ENCODE measurements around the gene ECI1.
"Not testable (repeated sequence)": the region's sequence is repeated elsewhere in the genome, so short reads cannot be mapped to it uniquely, and the experiment has no call there.

ECI1 gene

GRCh38 chr16:2256531-2257140, 5.2 kb upstream of the ECI1 start:
- H3K4me3 ChIP-seq (ENCODE audit: low read depth, low read length): no peak overlapping the region

- no peak overlapping the region for H3K4me3 ChIP-seq (ENCODE audit: low read depth, low read length)
Measured at GRCh38 chr16:2253293-2253692, 1.9 kb upstream of the ECI1 start.

GRCh38 chr16:2252806-2253148, 1.4 kb upstream of the ECI1 start:
- H3K4me3 ChIP-seq (ENCODE audit: low read depth, low read length): no peak overlapping the region

GRCh38 chr16:2250652-2251295, 613 bp downstream of the ECI1 start:
- peak overlapping the region; percentile 71 for H3K4me3 ChIP-seq (ENCODE audit: low read depth, low read length)

- no peak overlapping the region for H3K4me3 ChIP-seq (ENCODE audit: low read depth, low read length)
Measured at GRCh38 chr16:2246301-2246885, 5.0 kb downstream of the ECI1 start.

GRCh38 chr16:2244926-2245795, 6.2 kb downstream of the ECI1 start:
- H3K4me3 ChIP-seq (ENCODE audit: low read depth, low read length): no peak overlapping the region

- no peak overlapping the region for H3K4me3 ChIP-seq (ENCODE audit: low read depth, low read length)
Measured at GRCh38 chr16:2244301-2244700, 7.1 kb downstream of the ECI1 start.

- no peak overlapping the region for H3K4me3 ChIP-seq (ENCODE audit: low read depth, low read length)
Measured at GRCh38 chr16:2243781-2244180, 7.6 kb downstream of the ECI1 start.

- H3K4me3 ChIP-seq (ENCODE audit: low read depth, low read length): no peak overlapping the region
Measured at GRCh38 chr16:2243031-2243528, 8.3 kb downstream of the ECI1 start.

- H3K4me3 ChIP-seq (ENCODE audit: low read depth, low read length): no peak overlapping the region
Measured at GRCh38 chr16:2242598-2242997, 8.8 kb downstream of the ECI1 start.

GRCh38 chr16:2240331-2240730, 11.1 kb downstream of the ECI1 start:
- H3K4me3 ChIP-seq (ENCODE audit: low read depth, low read length): not testable (repeated sequence)

- H3K4me3 ChIP-seq (ENCODE audit: low read depth, low read length): no peak overlapping the region
Measured at GRCh38 chr16:2238838-2239675, 12.3 kb downstream of the ECI1 start.

GRCh38 chr16:2238150-2238837, 13.1 kb downstream of the ECI1 start:
- no peak overlapping the region for H3K4me3 ChIP-seq (ENCODE audit: low read depth, low read length)

GRCh38 chr16:2237493-2238149, 13.8 kb downstream of the ECI1 start:
- no peak overlapping the region for H3K4me3 ChIP-seq (ENCODE audit: low read depth, low read length)

- peak overlapping the region; percentile 13 for H3K4me3 ChIP-seq (ENCODE audit: low read depth, low read length)
Measured at GRCh38 chr16:2237102-2237482, 14.3 kb downstream of the ECI1 start.

GRCh38 chr16:2236337-2237101, 14.9 kb downstream of the ECI1 start, which contains the start of gene DNASE1L2:
DNASE1L2 (plus strand) TSS chr16:2236444; CDS start chr16:2236817, 373 bp downstream.
- peak within 1 kb of the TSS; percentile 13 for H3K4me3 ChIP-seq (ENCODE audit: low read depth, low read length)

GRCh38 chr16:2235695-2236336, 15.6 kb downstream of the ECI1 start:
- no peak overlapping the region for H3K4me3 ChIP-seq (ENCODE audit: low read depth, low read length)

GRCh38 chr16:2235234-2235651, 16.1 kb downstream of the ECI1 start:
- no peak overlapping the region for H3K4me3 ChIP-seq (ENCODE audit: low read depth, low read length)

Data from iPS-11a (cell line).